ENCODE measurements around the gene UGT2A2. TPM values are rescaled to one million over a fixed set of nuclear protein-coding genes. Genes with fewer than 3 reads are reported as not detected.
A peak's percentile ranks its signal among the peaks of the same experiment; 100 is the strongest.

The UGT2A2 gene
- total and polyA plus RNA-seq, 2 experiments from 2014 or later: not detected

- TF ChIP-seq STAT1 (IDR thresholded peaks at IDR 0.05; ENCODE audit: unreplicated experiment) (no peak), JUNB (IDR thresholded peaks at IDR 0.05; ENCODE audit: unreplicated experiment) (no peak), ZNF331 (CRISPR knock-in tag; IDR thresholded peaks at IDR 0.05; ENCODE audit: low read depth) (no peak), POLR2AphosphoS5 (IDR thresholded peaks at IDR 0.05; ENCODE audit: low read depth) (no peak), ETS1 (IDR thresholded peaks at IDR 0.05) (no peak), EZH2 (IDR thresholded peaks at IDR 0.05; ENCODE audit: low read depth, unreplicated experiment) (no peak), REST (IDR thresholded peaks at IDR 0.05; ENCODE audit: unreplicated experiment) (no peak), ZNF114 (CRISPR knock-in tag; IDR thresholded peaks at IDR 0.05) (no peak), CREB1 (CRISPR knock-in tag; IDR thresholded peaks at IDR 0.05; ENCODE audit: low read depth) (no peak)
Observed at GRCh38 chr4:69642961-69643360, 3.5 kb upstream of the UGT2A2 start (continued).

- Histone ChIP-seq H3F3A (replicated peaks; ENCODE audit: low read depth) (no peaks in the 10 kb centered on the region), H3K27ac (ENCODE audit: low read depth) (no peak overlapping the region), H3K4me2 (no peak overlapping the region), H3K79me2 (replicated peaks; ENCODE audit: insufficient read depth) (no peaks in the 10 kb centered on the region), H4K20me1 (replicated peaks; ENCODE audit: insufficient read depth) (no peaks in the 10 kb centered on the region), H3K36me3 (ENCODE audit: insufficient read depth) (no peaks in the 10 kb centered on the region), H3K9me2 (ENCODE audit: insufficient read depth) (no peaks in the 10 kb centered on the region), H3K4me3 (no peak overlapping the region), H3K27me3 (ENCODE audit: insufficient read depth) (no peaks in the 10 kb centered on the region), H2AFZ (no peak overlapping the region), H3K4me1 (ENCODE audit: insufficient read depth) (no peaks in the 10 kb centered on the region)
- no peak for DNase-seq (ENCODE audit: low spot score)
- H3K27ac Mint-ChIP-seq: peak overlapping the region; percentile 55; the same call in 1 of the 2 replicates
- no peaks in the 10 kb centered on the region for H3K36me3 Mint-ChIP-seq (ENCODE audit: low read depth)
- H3K27me3 Mint-ChIP-seq (ENCODE audit: insufficient read depth, low read depth, poor library complexity): peaks cover 1% of the 10 kb centered on the region
- H3K4me1 Mint-ChIP-seq: peaks cover 8% of the 10 kb centered on the region; the same call in 2 of the 3 replicates
- H3K4me3 Mint-ChIP-seq: no peak overlapping the region
- no peaks in the 10 kb centered on the region for H3K9me3 Mint-ChIP-seq
- ATAC-seq: no peak
- TF ChIP-seq CREB1 (CRISPR knock-in tag; IDR thresholded peaks at IDR 0.05; ENCODE audit: low read depth) (no peak), EZH2 (IDR thresholded peaks at IDR 0.05; ENCODE audit: low read depth, unreplicated experiment) (no peak), EZH2phosphoT487 (IDR thresholded peaks at IDR 0.05; ENCODE audit: unreplicated experiment) (no peak), JUNB (IDR thresholded peaks at IDR 0.05; ENCODE audit: unreplicated experiment) (no peak), ZNF114 (CRISPR knock-in tag; IDR thresholded peaks at IDR 0.05) (no peak), STAT1 (IDR thresholded peaks at IDR 0.05; ENCODE audit: unreplicated experiment) (no peak), ETS1 (IDR thresholded peaks at IDR 0.05) (no peak), CTCF (conservative IDR thresholded peaks at IDR 0.05; ENCODE audit: low read depth in 2 of 2) (no peak), REST (IDR thresholded peaks at IDR 0.05; ENCODE audit: unreplicated experiment) (no peak)
Observed at GRCh38 chr4:69640289-69640688, 847 bp upstream of the UGT2A2 start.
